Jurkat, Clone E6-1 (cell line): ENCODE measurements around the gene SOX18.

Source experiments
- DNase-seq: peaks from one replicate; pipeline ENCODE4 v3.0.0-alpha.2; 2011; ENCODE audit warnings: low read depth, low spot score
- H3K4me3 ChIP-seq: 2 replicates; pipeline ENCODE4 v1.5.1; 2011; ENCODE audit warnings: mild to moderate bottlenecking, low read length, control low read depth, moderate library complexity

Gene SOX18

DNA sequence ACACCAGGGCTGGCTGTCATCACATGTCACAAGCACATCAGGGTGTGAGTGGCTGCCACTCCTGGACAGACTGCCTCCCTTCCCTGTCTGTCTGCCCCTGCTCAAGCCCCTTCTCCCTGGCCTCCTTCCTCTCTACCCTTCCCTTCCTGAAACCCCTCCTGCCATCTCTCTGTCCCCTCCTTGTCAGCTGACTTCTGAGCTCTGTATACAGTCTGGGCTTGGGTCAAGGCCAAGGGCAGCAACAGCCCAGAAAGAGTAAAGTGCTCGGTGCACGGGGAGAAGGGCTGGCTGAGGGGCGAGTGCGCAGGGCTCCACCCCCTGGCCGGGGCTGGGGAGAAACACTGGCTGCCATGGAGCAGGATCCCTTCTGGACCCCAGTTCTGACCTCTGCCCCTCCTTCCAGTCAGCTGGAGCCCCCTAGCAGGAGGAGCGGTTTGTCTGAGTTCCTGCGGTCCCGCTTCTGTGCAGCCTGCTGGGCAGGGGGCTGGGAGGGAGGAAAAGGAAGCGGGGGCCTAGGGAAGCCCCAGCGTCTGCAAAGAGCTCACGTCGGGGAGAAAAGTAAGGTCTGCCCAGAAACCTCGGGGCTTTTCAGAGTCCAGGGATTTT is 32.8 kb upstream of the SOX18 start:
- DNase-seq, result no peak
- H3K4me3 ChIP-seq, result no peak overlapping the region

DNA sequence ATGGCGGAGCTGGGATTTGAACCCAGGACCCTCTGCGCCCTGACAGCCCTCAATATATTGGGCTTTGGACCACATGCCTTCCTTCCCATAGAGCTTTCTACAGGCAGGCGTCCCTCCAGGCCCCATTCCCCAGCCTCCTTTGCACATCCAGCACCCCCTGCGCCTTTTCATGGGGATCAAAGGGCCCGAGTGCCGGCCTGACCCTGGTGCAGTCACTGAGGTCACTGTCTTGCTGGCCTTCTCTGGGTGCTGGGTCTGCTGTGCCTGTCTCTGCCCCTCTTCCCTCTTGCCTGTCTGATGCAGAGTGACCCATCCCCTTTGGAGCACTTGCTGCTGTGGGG is 32.2 kb upstream of the SOX18 start:
- H3K4me3 ChIP-seq, result no peak overlapping the region
- DNase-seq, result no peak

DNA sequence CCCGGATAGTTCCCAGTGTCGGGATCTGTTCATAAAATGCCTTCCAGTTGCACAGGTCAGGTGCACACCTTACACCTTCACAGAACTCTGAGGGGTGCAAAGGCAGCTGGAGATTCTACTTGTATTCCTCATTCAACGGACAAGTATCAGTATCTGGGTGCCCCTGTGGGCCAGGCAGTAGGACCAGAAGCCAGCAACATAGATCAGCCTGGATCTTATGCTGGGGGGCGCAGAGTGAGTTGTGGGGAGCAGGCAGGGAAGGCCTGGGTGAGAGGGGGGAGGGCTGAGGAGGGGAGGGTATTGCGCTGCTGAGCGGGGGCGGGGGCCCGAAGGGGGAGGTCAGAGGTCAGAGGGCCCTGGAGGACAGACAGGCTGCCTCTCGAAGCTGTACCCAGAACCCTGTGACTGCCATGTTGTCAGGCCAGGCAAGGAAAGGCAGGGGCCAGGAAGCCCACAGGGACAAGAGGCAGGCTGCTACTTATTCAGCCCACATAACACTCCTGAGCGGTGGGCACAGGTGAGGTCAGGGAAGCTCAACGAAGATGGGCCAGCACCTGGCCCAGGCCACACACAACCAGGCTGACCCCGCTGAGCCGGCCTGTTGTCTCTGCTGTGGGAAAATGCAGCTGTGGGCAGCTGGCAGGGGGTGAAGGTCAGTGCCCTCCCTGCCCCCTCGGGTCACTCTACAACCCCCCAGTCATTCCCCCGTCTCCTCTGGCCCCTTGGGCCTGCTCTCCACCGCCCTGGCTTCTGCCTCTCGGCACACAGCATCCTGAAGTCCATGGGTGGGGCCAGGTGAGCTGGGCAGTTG is 31.6 kb upstream of the SOX18 start:
- DNase-seq, result no peak
- H3K4me3 ChIP-seq, result no peak overlapping the region

DNA sequence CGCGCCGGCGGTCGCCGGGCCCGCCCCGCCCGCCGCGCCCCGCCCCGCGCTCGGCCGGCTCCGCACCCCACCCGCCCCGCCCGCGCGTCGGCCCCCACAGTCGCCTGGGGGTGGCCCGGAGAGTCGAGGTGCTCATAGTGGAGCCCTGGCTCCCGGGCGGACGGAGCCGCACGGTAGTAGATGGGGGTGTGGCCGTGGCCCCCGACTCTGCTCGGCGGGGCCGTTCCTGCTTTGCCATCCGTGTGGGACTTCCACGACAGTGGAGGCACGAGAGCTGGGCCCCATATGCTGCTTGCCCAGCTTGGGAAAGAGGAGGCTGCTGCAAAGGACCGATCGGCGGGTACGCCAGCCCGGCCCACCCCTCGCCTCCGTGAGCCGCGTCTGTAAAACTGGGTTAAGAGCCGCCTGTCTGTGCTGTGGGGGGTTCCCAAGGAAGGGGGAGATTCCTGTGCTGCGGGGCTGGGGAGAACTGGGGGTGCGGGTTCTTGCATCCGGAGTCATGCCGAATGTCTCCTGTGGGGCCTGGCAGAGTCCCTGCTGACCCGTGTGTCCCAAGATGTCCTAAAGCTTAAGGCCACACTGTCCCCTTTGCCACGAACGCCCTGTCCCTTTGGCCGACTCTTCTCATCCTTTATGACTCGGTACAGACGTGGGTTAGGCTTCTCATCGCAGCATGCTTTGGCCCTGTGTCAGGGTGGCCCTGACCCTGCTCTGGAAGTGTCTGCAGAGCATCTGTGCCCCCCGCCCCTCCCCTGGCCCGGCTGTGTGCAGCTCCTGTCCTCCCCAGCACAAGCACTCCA is 30.8 kb upstream of the SOX18 start, which contains the start of gene OPRL1:
OPRL1 (plus strand) TSS at position 70 of the 800 bp plus-strand sequence. CDS start 12,639 bp downstream, outside the sequence.
- DNase-seq, result no peak

DNA sequence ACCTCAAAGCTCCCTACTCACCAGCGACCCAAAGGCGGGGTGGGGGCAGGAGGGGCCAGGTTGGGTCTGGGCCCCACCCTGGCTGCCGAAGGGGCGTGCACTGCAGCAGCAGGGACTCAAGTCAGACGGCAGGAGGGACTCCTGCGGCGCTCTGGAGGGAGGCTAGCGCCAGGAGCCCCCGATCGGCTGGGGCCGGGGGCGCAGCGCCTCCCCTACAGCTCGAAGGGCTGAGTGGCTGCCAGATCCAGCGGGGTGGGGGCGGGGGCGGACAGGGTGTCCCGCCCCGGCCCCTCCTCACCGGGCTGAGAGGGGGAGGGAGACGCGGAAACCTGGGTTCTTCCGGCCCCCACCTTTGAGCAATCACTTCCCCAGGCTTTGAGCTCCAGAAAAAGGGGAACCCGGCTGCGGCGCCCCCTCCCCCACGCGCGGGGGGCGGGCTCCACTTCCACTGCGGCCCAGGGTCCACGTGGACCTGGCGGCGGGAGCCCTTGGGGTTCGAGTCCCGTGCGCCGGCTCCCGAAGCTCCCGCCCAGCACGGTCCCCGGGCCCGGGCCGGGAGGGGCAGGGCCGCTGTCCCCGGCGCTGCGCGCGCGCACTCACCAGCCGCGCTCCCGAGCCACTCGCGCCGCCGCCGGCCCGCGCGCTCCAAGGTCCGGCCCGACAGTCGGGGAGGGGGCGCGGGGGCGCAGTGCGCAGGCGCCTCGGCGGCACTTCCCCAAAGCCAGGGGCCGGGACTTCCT is 30.0 kb upstream of the SOX18 start, which contains the start of gene RGS19:
RGS19 (minus strand) TSS at position 246 of the 740 bp plus-strand sequence. CDS start 2,632 bp downstream, outside the sequence.
- DNase-seq, result peak; percentile 37
- peak within 1 kb of the TSS; percentile 77 for H3K4me3 ChIP-seq

More for the DNA sequence above, 30.8 kb upstream of the SOX18 start, which contains the start of gene OPRL1:
- H3K4me3 ChIP-seq, result peak within 1 kb of the TSS; percentile 77

DNA sequence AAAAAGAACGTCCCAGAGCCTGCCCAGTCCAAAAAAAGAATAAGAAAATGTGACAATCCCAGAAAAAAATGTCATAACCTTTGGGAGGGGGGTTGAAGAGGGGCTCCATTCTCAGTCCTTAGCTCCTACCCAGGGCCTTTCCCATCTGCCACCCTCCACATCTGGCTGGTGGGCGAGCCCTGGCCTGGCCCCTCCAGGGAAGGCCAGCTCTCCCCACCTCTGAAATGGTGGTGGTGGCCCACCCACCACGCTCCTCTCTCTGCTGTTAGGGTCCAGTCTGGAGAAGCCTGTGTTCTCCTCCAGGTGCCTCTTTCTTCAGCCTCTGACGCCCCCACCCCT is 29.5 kb upstream of the SOX18 start:
- peak overlapping the region; percentile 77 for H3K4me3 ChIP-seq
- no peak for DNase-seq

DNA sequence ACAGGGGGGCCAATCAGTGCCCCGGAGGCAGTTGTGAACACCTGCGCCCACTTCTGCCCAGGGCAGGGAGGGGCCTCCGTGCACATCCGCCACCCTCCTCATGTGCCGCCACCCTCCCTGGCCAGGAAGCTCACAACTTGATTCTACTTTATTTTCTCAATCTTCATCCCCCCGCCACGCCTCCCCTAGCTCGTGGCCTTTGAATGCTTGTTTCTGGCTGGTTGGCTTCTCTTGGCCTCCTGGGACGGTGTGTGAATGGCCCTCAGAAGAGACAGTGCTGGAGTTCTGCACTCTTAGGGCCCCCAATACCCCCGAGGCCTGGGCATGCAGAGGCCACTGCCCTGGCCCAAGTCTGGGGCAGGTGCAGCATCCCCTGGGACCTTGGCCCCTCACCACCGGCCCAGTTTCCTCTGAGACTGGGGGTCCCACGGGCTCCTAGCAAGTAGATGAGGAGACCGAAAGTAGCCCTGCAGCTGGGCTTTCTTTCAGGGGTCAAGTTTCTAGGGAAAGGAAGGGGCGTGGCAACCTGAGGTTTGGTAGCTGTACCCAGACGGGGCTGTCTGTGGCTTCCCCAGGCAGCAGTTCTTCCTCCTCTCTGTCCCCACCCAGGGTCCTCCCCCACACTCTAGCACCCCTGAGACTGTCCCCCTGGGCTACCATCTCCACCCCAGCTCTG is 28.6 kb upstream of the SOX18 start:
- H3K4me3 ChIP-seq, result peak overlapping the region; percentile 77
- peak; percentile 61 for DNase-seq

DNA sequence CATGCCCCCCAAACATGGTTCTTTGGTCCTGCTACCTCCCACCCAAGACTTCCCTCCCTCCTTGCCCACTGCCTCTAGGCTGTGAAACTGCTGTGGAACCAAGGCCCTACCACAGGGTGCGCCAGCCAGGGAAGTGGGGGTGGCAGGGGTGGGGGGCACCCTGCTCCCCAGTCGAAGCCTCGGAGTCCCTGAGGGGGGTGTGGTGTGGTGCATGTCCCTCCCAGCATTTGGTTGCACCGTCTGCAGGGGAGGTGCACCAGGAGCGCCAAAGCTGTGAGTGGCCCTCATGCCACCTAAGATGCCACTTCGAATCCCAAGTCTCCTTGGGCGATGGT is 28.1 kb upstream of the SOX18 start:
- peak overlapping the region; percentile 77 for H3K4me3 ChIP-seq
- no peak for DNase-seq

DNA sequence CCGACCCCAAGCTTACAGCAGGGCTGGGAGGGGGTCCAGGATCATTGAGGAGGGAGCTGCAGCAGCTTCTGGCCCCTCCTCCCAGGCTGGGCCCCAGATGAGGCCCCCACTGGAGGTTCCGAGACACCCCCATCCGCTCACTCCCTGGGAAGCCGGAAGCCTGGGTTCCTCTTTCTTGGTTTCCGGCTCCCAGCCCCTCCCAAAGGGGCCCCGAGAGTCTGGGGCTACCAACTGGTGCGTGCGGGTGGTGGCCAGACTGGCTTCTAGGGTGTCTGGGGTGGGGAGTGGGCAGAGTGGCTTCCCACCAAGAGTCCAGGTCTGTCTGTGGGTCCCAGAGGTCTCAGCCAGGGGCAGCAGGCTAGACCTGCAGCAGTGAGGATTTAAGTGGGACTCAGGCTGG is 27.7 kb upstream of the SOX18 start:
- H3K4me3 ChIP-seq, result no peak overlapping the region
- DNase-seq, result no peak

DNA sequence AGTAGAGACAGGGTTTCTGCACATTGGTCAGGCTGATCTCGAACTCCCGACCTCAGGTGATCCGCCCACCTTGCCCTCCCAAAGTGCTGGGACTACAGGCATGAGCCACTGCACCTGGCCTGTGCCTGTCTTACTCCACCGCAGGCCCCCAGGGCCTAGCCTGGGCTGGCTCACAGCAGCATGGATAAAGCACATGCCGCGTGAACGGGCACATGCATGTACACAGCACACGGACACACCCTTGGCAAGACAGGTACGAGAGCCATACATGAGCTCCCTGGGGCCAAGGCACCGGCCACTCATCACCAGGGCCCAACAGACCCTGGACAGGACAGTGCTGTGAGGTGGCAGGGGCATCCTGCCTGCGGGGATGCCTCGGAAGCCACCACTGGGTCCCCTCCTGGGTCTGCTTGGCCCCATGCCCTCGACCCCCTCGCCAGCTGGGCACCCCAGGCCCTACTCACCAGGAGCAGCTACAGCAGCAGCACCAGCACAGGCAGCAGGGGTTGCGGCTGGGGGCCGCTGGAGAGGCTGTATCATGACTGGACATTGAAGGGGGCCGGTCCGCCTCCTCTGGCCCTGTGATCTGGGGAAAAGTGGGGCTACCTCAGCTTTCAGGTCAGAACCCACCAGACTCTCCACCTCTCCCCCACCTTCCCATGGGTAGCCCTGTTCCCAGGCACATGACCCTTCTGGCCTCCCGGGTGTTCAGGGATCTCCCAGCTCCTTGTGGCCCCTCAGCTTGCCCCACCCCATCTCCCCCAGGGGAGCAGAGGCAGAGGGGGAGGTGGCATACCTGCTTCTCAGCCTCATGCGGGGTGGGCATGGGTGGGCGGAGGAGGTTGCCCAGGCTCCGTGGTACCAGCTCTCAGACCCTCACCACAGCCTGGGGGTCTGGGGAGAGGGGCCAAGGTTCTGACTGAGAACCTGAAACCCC is 26.9 kb upstream of the SOX18 start:
- no peak for DNase-seq
- no peak overlapping the region for H3K4me3 ChIP-seq

DNA sequence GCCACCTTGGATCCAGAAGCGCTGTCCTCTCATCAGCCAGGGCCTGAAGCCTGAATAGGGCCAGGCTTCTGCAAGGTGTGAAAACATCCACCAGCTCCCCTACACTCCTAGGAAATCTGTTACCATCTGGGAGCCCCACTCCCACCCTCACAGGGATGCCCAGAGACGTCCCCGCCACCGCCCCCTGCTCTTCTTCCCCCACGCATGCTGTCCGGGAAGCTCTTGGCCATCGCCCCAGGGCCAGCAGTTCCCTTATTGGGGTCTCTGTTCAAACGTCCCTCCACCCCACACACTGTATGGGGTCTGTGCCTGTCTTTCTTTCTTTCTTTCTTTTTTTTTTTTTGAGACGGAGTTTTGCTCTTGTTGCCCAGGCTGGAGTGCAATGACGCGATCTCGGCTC is 26.1 kb upstream of the SOX18 start:
- no peak overlapping the region for H3K4me3 ChIP-seq
- no peak for DNase-seq

DNA sequence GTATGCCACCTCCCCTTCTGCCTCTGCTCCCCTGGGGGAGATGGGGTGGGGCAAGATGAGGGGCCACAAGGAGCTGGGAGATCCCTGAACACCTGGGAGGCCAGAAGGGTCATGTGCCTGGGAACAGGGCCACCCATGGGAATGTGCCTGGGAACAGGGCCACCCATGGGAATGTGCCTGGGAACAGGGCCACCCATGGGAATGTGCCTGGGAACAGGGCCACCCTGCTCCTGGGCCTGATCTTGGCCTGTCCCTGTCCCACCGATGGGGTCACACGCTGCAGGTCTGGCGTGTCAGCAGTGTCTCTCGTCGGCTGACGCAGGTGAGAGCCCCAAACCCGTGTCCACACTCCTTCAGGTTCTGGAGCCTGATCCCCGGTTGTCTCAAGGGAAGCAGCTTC is 25.5 kb upstream of the SOX18 start:
- no peak overlapping the region for H3K4me3 ChIP-seq
- no peak for DNase-seq

DNA sequence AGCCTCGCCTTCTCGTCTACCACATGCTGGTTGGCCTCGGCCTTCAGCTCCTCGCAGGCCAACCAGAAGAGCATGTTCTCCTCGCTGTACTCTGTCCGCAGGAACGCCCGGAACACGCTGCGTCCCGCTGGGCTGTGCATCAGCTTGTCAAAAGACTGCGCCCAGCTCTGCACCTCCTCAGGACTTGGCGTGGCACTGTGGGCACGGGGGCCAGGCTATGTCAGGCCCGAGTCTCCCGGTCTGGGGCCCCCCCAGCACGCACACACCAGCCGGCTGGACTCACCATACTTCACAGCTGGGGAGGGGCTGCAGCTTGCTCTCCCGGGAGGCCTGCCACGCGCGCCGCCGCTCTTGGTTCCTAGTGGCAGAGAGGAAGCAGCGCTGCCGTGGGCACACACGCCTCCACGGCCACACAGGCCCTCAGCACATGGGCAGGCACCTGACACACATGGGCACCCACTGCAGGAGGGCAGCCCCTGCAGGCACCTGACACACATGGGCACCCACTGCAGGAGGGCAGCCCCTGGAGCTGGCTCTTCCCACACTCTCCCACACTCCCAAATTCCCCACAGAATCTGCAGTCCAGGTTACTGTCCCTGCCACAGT is 24.8 kb upstream of the SOX18 start:
- H3K4me3 ChIP-seq, result no peak overlapping the region
- DNase-seq, result no peak

DNA sequence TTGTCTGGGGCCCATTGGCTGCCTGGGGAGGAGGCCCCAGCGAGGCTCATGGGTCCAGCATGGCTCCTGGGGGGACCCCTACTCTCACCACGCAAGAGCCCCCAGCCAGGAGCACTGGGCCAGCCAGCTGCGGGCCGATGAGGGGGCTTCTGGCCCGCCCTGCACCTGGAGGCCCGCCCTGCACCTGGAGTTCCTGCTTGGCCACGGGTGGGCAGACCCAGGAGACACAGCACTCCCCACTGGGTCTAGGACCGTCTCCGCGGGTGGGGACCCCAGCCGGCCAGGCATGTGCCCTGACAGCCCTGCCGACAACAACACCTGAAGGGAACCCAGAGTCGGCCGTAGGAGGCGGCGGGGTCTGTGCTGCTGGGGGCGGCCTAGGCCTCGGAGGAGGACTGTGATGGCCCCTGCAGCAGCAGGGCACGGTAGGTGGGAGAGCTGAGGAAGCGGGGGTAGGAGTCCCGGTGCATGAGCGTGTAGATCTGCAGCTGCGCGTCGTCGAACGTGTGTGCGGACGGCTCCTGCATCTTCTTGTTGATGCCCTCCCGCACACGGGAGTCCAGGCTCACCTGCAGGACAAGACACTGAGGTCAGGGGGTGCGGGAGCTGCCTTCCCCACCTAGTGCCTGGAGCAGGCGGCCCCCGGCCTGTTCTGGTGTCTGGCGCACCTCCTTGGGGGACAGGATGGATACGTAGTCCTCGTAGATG is 24.2 kb upstream of the SOX18 start:
- H3K4me3 ChIP-seq, result no peak overlapping the region

DNA sequence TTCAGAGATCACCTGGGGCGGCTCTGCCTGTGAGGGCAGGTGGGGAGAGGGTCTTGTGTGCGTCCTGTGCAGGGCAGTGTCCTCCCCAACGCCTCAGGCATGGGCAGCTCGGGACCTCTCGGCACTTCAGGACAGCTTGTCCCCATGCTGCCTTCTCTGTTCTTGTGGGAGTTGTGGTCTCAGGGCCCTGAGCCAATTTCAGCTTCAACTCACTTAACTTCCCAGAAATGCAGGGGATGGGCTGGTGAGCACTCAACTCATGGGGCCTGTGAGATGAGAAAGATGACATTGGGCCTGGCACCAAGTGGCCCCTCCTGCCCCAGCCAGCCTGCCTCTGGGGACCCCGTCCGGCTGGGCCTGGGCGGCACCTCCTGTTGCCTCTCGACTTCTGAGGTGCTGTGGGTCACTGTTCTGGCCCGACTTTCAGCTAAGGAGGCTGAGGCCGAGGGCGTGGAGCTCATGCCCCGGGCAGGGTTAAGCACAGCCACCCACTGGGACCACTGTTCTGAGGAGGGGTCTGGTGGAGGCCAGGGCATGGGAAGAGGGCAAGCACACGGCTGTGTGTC is 23.1 kb upstream of the SOX18 start:
- no peak for DNase-seq
- H3K4me3 ChIP-seq, result no peak overlapping the region

More for the DNA sequence above, 24.2 kb upstream of the SOX18 start:
- no peak for DNase-seq
